Endothelial cell (in vitro differentiated cells): Measurements from ENCODE around the gene DRD2. TPM values are rescaled to one million over a fixed set of nuclear protein-coding genes. Genes with fewer than 3 reads are reported as not detected.
"Not testable (repeated sequence)": the region's sequence is repeated elsewhere in the genome, so short reads cannot be mapped to it uniquely, and the experiment has no call there.

Experiments
- DNase-seq: peaks from one replicate; pipeline ENCODE4 v3.0.0; 2021; ENCODE audit warnings: low spot score
- H3K27ac Mint-ChIP-seq: one replicate; pipeline ENCODE4 v1.8.0; 2021; ENCODE audit warnings: mixed read lengths, inconsistent platforms; ENCODE audit not compliant: unreplicated experiment
- H3K27me3 Mint-ChIP-seq: one replicate; pipeline ENCODE4 v1.8.0; 2021; ENCODE audit warnings: mild to moderate bottlenecking, moderate library complexity, mixed read lengths, inconsistent platforms; ENCODE audit not compliant: unreplicated experiment
- H3K36me3 Mint-ChIP-seq: one replicate; pipeline ENCODE4 v1.8.0; 2021; ENCODE audit warnings: mild to moderate bottlenecking, low read depth, mixed read lengths, inconsistent platforms; ENCODE audit not compliant: unreplicated experiment
- H3K4me1 Mint-ChIP-seq: one replicate; pipeline ENCODE4 v1.8.0; 2021; ENCODE audit warnings: mild to moderate bottlenecking, mixed read lengths, inconsistent platforms; ENCODE audit not compliant: unreplicated experiment
- H3K4me3 Mint-ChIP-seq: one replicate; pipeline ENCODE4 v1.8.0; 2021; ENCODE audit warnings: mild to moderate bottlenecking, mixed read lengths, inconsistent platforms; ENCODE audit not compliant: unreplicated experiment
- H3K9me3 Mint-ChIP-seq: one replicate; pipeline ENCODE4 v1.8.0; 2021; ENCODE audit warnings: mixed read lengths, inconsistent platforms; ENCODE audit not compliant: unreplicated experiment
- CTCF ChIP-seq: fragments of 200-600 bp; sonication (generic); IDR thresholded peaks from one replicate; pipeline ENCODE4 v1.5.0; 2021; ENCODE audit warnings: antibody characterized with exemption; ENCODE audit not compliant: unreplicated experiment
- long read RNA-seq: library from polyadenylated mRNA; unstranded; transcript quantifications from one replicate; pipeline ENCODE4 v2.0.0, GENCODE V29; 2020; ENCODE audit not compliant: unreplicated experiment
- total RNA-seq: library from RNA; stranded (reverse); fragmentation: NEBNext Ultra II Directional; extraction: Animal tissue kit (Norgen Biotek cat#: 25700); gene quantifications from one replicate; pipeline ENCODE4 v1.2.1, GENCODE V29; 2021; ENCODE audit not compliant: unreplicated experiment

Gene DRD2
- 1.3 TPM for total RNA-seq
- long read RNA-seq = 0 reads

DNA sequence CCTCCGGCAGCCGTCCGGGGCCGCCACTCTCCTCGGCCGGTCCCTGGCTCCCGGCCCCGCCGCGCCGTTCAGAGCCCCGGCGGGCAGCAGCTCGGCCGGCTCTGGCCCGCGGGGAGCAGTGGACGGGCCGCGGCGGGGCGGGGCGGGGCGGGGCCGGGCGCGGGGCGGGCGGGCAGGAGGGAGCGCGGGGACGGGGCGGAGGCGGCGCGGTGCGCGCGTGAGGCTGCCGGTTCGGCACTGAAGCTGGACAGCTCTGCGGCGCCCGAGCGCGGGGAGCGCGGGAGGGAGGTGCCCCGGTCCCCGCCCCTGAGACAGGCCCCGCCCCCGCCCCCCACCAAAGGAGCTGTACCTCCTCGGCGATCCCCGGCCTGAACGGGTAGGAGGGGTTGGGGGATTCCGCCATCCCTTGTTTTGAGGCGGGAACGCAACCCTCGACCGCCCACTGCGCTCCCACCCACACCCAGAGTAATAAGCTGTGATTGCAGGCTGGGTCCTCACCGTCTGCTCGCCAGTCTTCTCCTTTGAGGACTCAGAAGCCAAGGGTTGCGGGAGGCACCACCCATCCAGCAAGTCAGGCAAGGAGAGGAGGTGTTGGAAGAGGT lies at the start of gene DRD2:
DRD2 (minus strand) TSS at position 239 of the 602 bp plus-strand sequence. CDS start 50,747 bp downstream, outside the sequence.
- Mint-ChIP-seq H3K9me3 (no peaks in the 10 kb centered on the region), H3K36me3 (no peaks in the 10 kb centered on the region), H3K4me1 (peaks cover 3% of the 10 kb centered on the region), H3K27ac (no peak within 1 kb of the TSS), H3K4me3 (peak within 1 kb of the TSS; percentile 82), H3K27me3 (peaks cover 12% of the 10 kb centered on the region)
- TF ChIP-seq CTCF = no peak
- DNase-seq = peak; percentile 24

DNA sequence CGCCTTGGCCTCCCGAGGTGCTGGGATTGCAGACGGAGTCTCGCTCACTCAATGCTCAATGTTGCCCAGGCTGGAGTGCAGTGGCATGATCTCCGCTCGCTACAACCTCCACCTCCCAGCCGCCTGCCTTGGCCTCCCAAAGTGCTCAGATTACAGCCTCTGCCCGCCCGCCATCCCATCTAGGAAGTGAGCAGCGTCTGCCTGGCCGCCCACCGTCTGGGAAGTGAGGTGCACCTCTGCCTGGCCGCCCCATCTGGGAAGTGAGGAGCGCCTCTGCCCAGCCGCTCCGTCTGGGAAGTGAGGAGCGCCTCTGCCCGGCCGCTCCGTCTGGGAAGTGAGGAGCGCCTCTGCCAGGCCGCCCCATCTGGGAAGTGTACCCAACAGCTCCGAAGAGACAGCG lies 48.7 kb upstream of the DRD2 start:
- H3K27ac Mint-ChIP-seq, H3K9me3 Mint-ChIP-seq, H3K4me3 Mint-ChIP-seq, DNase-seq, H3K36me3 Mint-ChIP-seq, H3K4me1 Mint-ChIP-seq, H3K27me3 Mint-ChIP-seq: not testable (repeated sequence)

- Mint-ChIP-seq H3K36me3 (no peaks in the 10 kb centered on the region), H3K4me1 (no peaks in the 10 kb centered on the region), H3K9me3 (no peaks in the 10 kb centered on the region), H3K27ac (no peak overlapping the region), H3K4me3 (no peak overlapping the region), H3K27me3 (peaks cover 4% of the 10 kb centered on the region)
- DNase-seq = no peak
- no peak for TF ChIP-seq CTCF
Measured at GRCh38 chr11:113521737-113522517, 46.7 kb upstream of the DRD2 start.

GRCh38 chr11:113519989-113520613 lies 44.9 kb upstream of the DRD2 start:
- H3K9me3 Mint-ChIP-seq = no peaks in the 10 kb centered on the region
- H3K27me3 Mint-ChIP-seq = peaks cover 6% of the 10 kb centered on the region
- no peak for TF ChIP-seq CTCF
- no peak overlapping the region for H3K27ac Mint-ChIP-seq
- no peak overlapping the region for H3K4me3 Mint-ChIP-seq
- no peak for DNase-seq
- H3K4me1 Mint-ChIP-seq = no peaks in the 10 kb centered on the region
- no peaks in the 10 kb centered on the region for H3K36me3 Mint-ChIP-seq

DNA sequence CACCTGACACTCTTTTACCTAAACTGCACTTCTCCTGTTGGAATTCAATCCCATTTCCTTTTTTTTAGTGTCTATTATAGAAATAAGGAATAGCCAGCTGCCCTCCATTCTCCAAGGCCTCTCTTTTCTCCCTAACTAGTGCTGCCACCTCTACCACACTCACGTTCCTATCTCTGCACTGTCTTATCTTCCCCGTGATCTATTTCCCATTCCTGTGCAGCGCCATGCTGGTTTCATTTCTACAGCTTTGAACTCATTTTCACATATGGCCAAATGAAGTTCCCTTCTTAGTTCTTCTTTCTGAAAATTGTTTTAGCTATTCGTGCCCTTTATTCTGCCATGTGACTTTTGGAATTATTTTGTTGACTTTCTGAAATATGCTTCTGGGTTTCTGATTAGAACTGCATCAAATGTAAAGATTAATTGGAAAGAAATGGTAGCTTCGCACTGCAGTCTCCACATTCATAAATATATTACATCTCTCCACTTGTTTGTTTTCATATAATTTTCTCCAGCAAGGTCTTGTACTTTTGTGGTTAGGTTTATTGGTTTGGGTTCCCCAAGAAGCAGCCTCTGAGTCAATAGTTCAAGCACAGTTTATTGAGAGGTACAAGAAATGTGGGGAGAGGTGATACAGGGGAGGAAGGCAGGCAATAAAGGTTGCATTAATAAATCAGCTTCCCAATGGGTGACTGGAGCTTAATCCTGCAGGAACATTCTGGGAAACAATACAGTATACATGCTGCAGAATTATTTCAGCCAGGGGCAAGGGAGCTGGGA lies 43.7 kb upstream of the DRD2 start:
- no peak for DNase-seq
- Mint-ChIP-seq H3K36me3 (no peaks in the 10 kb centered on the region), H3K4me1 (no peaks in the 10 kb centered on the region), H3K4me3 (no peak overlapping the region), H3K27me3 (peaks cover 6% of the 10 kb centered on the region), H3K9me3 (no peaks in the 10 kb centered on the region), H3K27ac (no peak overlapping the region)
- no peak for TF ChIP-seq CTCF
